GM19324 (cell line): Measurements from ENCODE around the gene SOX13.

ENCODE experiments used
- ATAC-seq: cut with Tn5 transposase; IDR thresholded peaks from one replicate; pipeline ENCODE4 v1.9.1; 2021; ENCODE audit warnings: mild to moderate bottlenecking, moderate library complexity; ENCODE audit not compliant: unreplicated experiment, low FRiP score

Gene SOX13

DNA sequence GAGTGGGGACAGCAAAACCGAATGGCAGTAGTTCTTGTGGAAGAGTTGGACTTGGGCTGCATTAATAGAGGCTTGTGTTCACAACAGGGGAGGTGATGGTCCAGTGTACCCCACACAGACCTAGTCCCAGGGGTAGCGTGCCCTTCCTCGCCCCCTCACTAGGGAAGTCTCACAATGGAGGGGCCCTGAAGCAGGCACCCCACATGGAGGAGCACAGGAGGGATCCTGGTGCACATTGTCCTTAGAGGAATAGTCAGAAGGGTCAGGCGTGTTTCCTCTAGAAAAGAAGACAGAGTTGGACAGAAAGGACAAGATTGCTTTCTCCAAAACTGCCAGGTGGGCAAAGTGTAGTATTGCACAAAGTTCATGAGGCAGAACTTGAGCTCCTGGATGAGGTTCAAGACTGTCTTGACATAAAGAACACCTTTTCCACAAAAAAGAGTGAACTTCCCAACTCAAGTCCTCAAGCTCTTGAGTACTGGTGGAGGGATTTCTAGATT lies 55.6 kb downstream of the SOX13 start:
- ATAC-seq, result no peak

GRCh38 chr1:204128964-204129896 lies 56.3 kb downstream of the SOX13 start:
- no peak for ATAC-seq

- ATAC-seq, result no peak
Measured at GRCh38 chr1:204130178-204130577, 57.3 kb downstream of the SOX13 start.

GRCh38 chr1:204130981-204131892 lies 58.3 kb downstream of the SOX13 start:
- ATAC-seq, result no peak

- ATAC-seq, result no peak
Measured at GRCh38 chr1:204131978-204132377, 59.1 kb downstream of the SOX13 start.

DNA sequence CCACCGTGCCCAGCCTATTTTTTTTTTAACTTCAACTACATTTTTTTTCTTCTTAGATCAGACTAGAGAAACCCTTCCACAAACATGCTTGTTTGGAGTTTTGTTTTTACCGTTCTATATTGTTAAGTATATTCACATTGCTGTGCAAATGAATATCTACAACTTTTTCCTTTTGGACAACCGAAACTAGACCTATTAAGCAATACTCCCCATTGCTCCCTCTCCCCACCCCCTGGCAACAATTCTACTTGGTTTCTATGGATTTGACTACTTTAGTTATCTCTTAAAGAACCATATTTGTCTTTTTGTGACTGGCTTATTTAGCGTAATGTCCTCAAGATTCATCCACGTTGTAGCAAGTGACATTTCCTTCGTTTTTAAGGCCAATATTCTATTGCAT lies 59.8 kb downstream of the SOX13 start:
- ATAC-seq, result no peak

DNA sequence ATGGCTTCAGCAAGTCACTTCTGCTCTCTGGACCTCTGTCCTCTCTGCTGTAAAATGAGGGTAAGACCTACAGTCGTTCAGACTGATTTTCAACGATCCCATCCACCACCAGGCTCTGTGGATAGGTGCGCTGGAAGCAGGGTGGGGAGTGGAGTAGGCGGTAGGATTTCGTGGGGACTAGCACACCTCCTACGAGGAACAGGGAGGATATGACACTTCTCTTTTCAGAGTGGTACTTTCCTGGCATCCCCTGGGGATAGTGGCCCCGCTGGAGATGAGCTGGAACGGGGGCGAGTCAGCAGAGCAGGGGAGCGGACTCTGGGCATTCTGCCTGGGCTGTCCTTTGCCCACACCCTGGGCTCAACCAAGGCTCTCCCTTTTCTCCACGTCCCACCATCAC lies 61.2 kb downstream of the SOX13 start:
- ATAC-seq, result no peak

DNA sequence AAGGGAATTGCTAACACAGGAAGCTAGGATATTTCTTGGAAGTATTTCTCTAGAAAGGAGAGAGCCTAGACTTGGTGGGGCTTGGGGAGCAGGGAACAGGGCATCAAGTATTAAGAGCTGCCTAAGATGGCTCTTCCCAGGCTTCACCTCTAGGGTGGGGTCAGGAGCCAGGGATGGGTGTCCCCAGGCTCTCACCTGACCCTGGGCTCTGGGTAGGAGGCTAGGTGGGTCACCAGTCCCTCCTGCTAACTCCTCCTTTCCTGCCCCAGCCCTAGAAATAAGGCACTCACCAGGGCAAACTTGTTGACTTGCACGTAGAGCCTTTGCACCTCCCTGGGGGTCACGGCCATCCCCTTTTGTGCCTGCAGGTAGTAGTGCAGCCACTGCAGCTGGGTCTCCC lies 63.9 kb downstream of the SOX13 start:
- ATAC-seq, result no peak

GRCh38 chr1:204139088-204139487 lies 66.2 kb downstream of the SOX13 start:
- ATAC-seq, result no peak

- no peak for ATAC-seq
Measured at GRCh38 chr1:204139952-204140351, 67.0 kb downstream of the SOX13 start.

DNA sequence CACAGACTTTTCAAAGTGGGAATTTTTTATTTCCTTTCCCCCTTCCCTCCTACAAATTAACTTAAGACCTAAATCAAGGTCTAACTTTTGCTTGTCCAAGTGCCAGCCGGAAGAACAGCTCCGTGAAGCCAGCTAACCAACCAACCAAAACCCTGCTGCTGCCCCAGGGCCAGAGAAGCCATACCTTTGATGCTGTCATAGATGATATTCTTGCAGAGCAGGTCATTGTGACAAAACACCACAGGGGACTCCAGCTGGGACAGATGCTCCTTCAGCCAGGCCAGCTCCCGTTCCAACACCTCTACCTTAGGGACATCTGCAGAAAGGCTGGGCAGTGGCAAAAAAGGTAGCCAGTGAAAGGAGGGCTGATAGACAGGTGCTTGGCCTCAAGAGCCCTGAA lies 68.2 kb downstream of the SOX13 start:
- no peak for ATAC-seq

DNA sequence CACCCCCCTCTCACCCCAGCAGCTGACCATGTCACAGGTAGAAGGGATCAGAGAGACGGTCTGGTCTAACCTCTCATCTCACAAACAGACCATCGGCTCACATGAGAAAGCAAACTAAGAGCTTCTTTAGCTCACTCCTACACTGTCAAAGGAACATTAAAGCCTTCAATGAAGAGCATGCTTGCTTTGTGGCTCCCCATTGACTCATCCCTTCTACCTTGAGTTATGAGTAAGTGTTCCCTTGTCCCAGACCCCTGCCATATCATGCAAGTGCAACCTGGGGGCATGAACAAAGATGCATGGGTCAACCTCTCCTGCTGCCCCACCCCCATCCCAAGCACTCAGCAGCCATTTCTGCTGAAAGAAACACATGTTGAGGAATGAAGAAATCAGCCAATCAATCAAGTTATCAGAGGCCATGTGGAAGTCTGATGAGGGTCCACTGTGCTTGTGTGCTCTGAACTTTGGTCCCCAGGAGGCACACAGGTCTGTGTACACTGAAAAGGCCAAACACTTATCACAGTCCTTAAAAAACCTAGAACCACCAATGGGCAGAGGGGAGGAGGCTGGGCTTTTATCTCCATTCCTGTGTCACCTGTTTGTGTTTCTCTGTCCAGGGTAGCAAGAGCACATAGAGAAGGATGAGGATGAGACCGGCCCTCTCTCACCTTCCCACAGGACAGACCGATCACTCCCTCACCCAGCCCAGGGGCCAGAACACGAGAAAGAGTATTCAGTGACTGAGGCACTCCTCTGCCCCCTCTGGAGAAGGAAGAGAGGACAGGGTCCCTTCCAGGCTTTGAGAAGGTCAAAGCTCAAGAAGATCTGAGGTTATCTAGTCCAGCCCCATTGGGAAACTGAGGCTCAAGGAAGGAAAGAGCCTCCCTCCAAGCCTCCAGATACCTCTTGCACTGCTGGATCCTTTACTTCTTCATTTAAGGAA lies 69.4 kb downstream of the SOX13 start:
- no peak for ATAC-seq

DNA sequence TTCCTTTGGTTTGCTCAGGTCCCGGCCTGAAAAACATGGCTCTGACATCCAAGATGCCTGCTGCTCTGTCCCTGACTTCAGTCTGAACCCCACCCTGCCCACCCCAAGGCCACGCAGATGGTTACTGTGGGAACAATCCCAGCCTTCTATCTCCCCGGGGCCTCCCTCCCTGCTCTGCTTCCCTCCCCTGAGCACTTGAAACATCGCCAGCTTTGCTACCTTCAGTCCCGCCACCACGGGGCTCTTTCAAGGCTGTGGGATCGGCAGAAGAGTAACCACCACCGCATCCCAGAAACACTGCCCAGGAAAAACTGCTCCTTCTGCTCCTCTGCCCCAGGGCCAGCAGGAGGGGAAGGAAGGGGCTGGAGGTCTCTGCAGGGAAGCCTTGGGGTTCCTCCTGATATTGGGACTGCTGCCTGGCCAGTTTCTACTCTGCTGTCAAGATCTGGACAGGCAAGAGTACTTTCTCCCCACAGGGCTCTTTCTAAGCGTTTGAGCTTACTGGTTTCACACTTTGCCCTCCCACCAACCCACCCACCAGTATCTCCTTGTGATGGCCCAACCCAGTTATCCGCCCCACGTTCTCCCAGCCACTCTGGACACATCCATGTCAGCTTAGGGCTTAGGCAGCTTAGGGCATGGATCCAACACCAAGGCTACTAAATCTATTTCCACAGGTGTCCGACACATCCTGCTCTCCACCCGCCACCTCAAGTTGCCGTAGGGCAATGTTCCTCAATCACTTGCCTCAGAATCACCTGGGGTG lies 70.5 kb downstream of the SOX13 start:
- ATAC-seq, result no peak

DNA sequence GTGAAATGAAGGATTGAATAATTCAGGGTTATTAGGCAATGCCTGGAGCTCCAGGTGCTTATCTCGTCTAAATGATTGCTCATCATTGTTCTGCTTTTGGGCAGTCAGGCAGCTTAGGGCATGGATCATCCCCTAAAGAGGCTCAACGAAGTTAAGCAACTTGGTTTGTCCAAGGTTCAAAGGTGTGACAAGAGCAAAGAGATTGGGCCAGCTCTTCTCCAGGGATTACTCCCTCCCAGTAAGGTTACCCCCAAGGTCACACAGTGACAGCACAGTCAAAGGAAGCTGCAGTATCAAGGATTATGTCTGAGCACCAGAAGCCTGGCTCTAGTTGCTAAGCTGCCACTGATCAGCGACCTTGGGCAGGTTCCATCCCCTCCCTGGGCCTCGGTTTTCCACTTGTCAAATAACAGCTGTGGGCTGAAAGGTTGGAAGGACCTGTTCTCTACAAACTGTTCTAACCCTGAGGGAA lies 72.2 kb downstream of the SOX13 start:
- no peak for ATAC-seq

GRCh38 chr1:204146309-204146708 lies 73.4 kb downstream of the SOX13 start:
- ATAC-seq, result no peak

GRCh38 chr1:204146965-204147364 lies 74.0 kb downstream of the SOX13 start:
- ATAC-seq, result no peak

GRCh38 chr1:204147406-204148383 lies 74.8 kb downstream of the SOX13 start:
- no peak for ATAC-seq

DNA sequence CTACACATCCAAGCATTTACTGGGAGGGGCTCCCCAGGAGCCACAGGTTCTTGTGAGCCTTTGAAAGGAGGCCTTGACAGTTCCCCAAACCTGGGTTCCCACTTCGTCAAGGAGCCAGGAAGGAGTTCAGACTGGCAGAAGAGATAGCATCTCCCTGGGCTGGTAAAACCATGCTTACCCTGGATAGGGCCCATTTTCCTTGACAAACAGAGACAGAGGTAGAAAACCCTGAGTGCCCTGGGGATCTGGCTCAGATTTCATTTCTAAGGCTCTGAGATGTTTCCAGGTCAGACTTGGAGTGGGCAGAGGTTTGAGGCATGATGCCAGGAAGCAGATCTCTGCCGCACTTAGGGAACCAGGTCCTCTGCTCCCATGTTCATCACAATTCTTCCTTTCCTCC lies 76.2 kb downstream of the SOX13 start:
- no peak for ATAC-seq
